ENCODE measurements around the gene YARS1. TPM values are rescaled to one million over a fixed set of nuclear protein-coding genes. Genes with fewer than 3 reads are reported as not detected.

YARS1 gene
- total and polyA plus RNA-seq, 2 of the 13 experiments (the other 11 are each of a cell fraction or from before 2014, with no cell fraction given): 50.1 to 113 TPM

DNA sequence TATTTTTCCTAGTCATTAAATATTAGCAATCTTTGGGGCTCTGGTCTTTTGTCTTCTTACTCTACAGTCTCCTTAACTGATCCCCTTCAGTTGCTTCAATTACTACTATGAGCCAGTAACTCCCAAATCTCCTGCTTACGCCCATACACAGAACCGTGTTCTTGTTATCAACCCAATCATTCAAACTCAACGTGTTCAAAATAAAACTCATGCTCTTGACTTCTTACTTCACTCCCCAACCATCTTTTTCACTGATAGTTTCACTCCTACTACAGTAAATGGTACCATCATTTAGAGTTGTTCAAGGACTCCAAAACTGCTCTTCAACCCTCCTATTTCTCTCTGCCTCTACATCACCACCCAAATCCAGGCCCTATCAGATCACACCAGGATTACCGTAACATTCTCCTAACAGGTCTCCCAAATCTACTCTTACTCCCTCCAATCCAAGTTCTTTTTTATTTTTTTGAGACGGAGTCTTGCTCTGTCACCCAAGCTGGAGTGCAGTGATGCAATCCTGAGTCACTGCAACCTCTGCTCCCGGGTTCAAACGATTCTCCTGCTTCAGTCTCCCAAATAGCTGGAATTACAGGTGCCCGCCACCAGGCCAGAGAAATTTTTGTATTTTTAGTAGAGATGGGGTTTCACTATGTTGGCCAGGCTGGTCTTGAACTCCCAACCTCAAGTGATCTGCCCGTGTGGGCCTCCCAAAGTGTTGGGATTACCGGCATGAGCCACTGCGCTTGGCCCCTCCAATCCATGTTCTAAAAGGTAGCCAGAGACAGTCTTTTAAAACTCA is 3.0 kb downstream of the YARS1 start (continued):
- TF ChIP-seq ZNF292 (CRISPR knock-in tag; IDR thresholded peaks at IDR 0.05; ENCODE audit: borderline replicate concordance, low read depth) (no peak), TGIF2 (CRISPR knock-in tag; IDR thresholded peaks at IDR 0.05) (0 out of 2 replicates have a peak, but pooled peaks have one; percentile 11)
- TF ChIP-seq, protein P1, sequence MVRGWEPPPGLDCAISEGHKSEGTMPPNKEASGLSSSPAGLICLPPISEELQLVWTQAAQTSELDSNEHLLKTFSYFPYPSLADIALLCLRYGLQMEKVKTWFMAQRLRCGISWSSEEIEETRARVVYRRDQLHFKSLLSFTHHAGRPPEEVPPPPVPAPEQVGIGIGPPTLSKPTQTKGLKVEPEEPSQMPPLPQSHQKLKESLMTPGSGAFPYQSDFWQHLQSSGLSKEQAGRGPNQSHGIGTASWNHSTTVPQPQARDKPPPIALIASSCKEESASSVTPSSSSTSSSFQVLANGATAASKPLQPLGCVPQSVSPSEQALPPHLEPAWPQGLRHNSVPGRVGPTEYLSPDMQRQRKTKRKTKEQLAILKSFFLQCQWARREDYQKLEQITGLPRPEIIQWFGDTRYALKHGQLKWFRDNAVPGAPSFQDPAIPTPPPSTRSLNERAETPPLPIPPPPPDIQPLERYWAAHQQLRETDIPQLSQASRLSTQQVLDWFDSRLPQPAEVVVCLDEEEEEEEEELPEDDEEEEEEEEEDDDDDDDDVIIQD (CRISPR knock-in tag; IDR thresholded peaks at IDR 0.05; ENCODE audit: low read depth): 0 out of 2 replicates have a peak, but pooled peaks have one; percentile 25

DNA sequence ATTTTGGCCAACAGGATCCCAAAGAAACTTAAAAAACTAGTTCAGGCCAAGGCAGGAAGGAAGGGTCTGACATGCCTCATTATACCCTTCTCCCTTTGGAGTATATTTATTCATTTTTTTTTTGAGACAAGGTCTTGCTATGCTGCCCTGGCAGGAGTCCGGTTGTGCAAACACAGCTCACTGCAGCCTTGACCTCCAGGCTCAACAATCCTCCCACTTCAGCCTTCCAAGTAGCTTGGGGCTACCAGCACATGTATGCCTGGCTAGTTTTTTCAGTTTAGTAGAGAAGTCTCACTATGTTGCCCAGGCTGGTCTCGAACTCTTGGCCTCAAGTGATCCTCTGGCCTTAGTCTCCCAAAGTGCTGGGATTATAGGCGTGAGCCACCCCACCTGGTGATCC is 5.2 kb downstream of the YARS1 start:
- peaks cover 63% of the 10 kb centered on the region for H3K79me2 ChIP-seq (ENCODE audit: insufficient read depth, low read length)
- ChIA-PET POLR2A (no interaction called here), CTCF (ENCODE audit: low intra/inter-chr PET ratio, low total read pairs) (no interaction called here)
- TF ChIP-seq RBFOX2 (IDR thresholded peaks at IDR 0.05; ENCODE audit: low read depth, low read length) (0 out of 2 replicates have a peak, but pooled peaks have one; percentile 21), TEAD2 (CRISPR knock-in tag; IDR thresholded peaks at IDR 0.05) (no peak), ZNF564 (CRISPR knock-in tag; IDR thresholded peaks at IDR 0.05) (no peak), ZNF121 (CRISPR knock-in tag; IDR thresholded peaks at IDR 0.05) (peak; percentile 94)
- TF ChIP-seq, protein P2, sequence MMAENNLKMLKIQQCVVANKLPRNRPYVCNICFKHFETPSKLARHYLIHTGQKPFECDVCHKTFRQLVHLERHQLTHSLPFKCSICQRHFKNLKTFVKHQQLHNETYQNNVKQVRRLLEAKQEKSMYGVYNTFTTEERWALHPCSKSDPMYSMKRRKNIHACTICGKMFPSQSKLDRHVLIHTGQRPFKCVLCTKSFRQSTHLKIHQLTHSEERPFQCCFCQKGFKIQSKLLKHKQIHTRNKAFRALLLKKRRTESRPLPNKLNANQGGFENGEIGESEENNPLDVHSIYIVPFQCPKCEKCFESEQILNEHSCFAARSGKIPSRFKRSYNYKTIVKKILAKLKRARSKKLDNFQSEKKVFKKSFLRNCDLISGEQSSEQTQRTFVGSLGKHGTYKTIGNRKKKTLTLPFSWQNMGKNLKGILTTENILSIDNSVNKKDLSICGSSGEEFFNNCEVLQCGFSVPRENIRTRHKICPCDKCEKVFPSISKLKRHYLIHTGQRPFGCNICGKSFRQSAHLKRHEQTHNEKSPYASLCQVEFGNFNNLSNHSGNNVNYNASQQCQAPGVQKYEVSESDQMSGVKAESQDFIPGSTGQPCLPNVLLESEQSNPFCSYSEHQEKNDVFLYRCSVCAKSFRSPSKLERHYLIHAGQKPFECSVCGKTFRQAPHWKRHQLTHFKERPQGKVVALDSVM (CRISPR knock-in tag; IDR thresholded peaks at IDR 0.05): peak; percentile 74
- no TSS peak for BruUV-seq (replicated peaks)
- H3K27ac ChIP-seq (ENCODE audit: extremely low read length, insufficient read depth, low read length): no peak overlapping the region
- FAIRE-seq (no peak), DNase-seq (ENCODE audit: low spot score) (no peak), ATAC-seq (no peak)
- H3K27me3 ChIP-seq (ENCODE audit: control insufficient read depth in 1 of 2, insufficient read depth in 2 of 2, low read length in 2 of 2): peaks cover 0 to 5% of the 10 kb centered on the region in 2 experiments; a peak in 1 of 5 replicates
- no peaks in the 10 kb centered on the region for H3K9me3 ChIP-seq (ENCODE audit: low read length)
- H4K20me1 ChIP-seq (ENCODE audit: insufficient read depth, low read length): peaks cover 32% of the 10 kb centered on the region
- peaks cover 46% of the 10 kb centered on the region for H3K4me1 ChIP-seq (ENCODE audit: insufficient read depth, low read length)
- in situ Hi-C loops (cut with HindIII; ENCODE audit: extremely low pct_ligation_motif_present, low pct_unique_long_range_greater_than_20kb): no loop called here
- no peak overlapping the region for H3K4me3 ChIP-seq (replicated peaks in 1 of 3; ENCODE audit: insufficient read depth in 1 of 3, low read depth in 2 of 3, low read length in 3 of 3)
- no peak overlapping the region for H3K9ac ChIP-seq (ENCODE audit: insufficient read depth, low read depth, low read length)
- H3K36me3 ChIP-seq (replicated peaks in 1 of 2; ENCODE audit: control insufficient read depth in 1 of 2, insufficient read depth in 2 of 2, low read length in 2 of 2): peaks cover 11 to 56% of the 10 kb centered on the region in 2 experiments; a peak in 4 of 5 replicates
- 94% methylated on average over 3 of the region's 3 CpGs for WGBS (ENCODE audit: low lambda C conversion rate)
- no peak overlapping the region for H2AFZ ChIP-seq (ENCODE audit: low read length)
- intact Hi-C loops (cut with micrococcal nuclease; ENCODE audit: unreplicated experiment): no loop called here
- H3K4me2 ChIP-seq (ENCODE audit: low read depth, low read length): no peak overlapping the region

All from HepG2 (cell line).